Activated naive CD4-positive, alpha-beta T cell treated with anti-CD3 and anti-CD28 coated beads, Interleukin-2, amount 10 ng/mL, durations not matched to agents 7 days and 5 days (primary cell): ENCODE results near the gene PMCH.
"Not testable (repeated sequence)": the region's sequence is repeated elsewhere in the genome, so short reads cannot be mapped to it uniquely, and the experiment has no call there.

Source experiments
- CTCF ChIA-PET: fragments of 350-600 bp; sonication (Branson Sonifier 250); formaldehyde crosslinking; loops from one replicate; lab custom pipeline; 2021; ENCODE audit warnings: antibody characterized with exemption; lab: Charles Lee
- DNase-seq: peaks from one replicate; pipeline ENCODE4 v3.0.0-alpha.2; 2020
- H3K27ac Mint-ChIP-seq: one replicate; pipeline ENCODE4 v1.8.0; 2021; ENCODE audit warnings: mild to moderate bottlenecking, moderate library complexity, mixed read lengths
- H3K27me3 Mint-ChIP-seq: one replicate; pipeline ENCODE4 v1.8.0; 2021; ENCODE audit warnings: mild to moderate bottlenecking, mixed read lengths
- H3K36me3 Mint-ChIP-seq: one replicate; pipeline ENCODE4 v1.8.0; 2021; ENCODE audit warnings: mixed read lengths
- H3K4me1 Mint-ChIP-seq: one replicate; pipeline ENCODE4 v1.8.0; 2021; ENCODE audit warnings: mixed read lengths
- H3K4me3 Mint-ChIP-seq: one replicate; pipeline ENCODE4 v1.8.0; 2021; ENCODE audit warnings: mild to moderate bottlenecking, moderate library complexity, mixed read lengths
- H3K9me3 Mint-ChIP-seq: one replicate; pipeline ENCODE4 v1.8.0; 2021; ENCODE audit warnings: mixed read lengths

PMCH gene

GRCh38 chr12:102172436-102172835 is 25.2 kb downstream of the PMCH start:
- Mint-ChIP-seq H3K36me3 (peaks cover 16% of the 10 kb centered on the region), H3K4me3 (no peak overlapping the region), H3K27me3 (no peaks in the 10 kb centered on the region), H3K9me3 (no peaks in the 10 kb centered on the region), H3K27ac (no peak overlapping the region), H3K4me1 (peaks cover 6% of the 10 kb centered on the region)
- DNase-seq = no peak
- CTCF ChIA-PET = no interaction called here

- Mint-ChIP-seq H3K27ac (no peak overlapping the region), H3K27me3 (no peaks in the 10 kb centered on the region), H3K9me3 (no peaks in the 10 kb centered on the region), H3K4me3 (no peak overlapping the region), H3K36me3 (peaks cover 19% of the 10 kb centered on the region), H3K4me1 (peaks cover 8% of the 10 kb centered on the region)
- CTCF ChIA-PET = no interaction called here
- no peak for DNase-seq
These were observed 25.7 kb downstream of the PMCH start for GRCh38 chr12:102171951-102172350.

GRCh38 chr12:102169922-102170621 is 27.6 kb downstream of the PMCH start:
- Mint-ChIP-seq H3K9me3 (no peaks in the 10 kb centered on the region), H3K27ac (no peak overlapping the region), H3K4me1 (peaks cover 8% of the 10 kb centered on the region), H3K4me3 (no peak overlapping the region), H3K36me3 (peaks cover 22% of the 10 kb centered on the region), H3K27me3 (no peaks in the 10 kb centered on the region)
- CTCF ChIA-PET = interaction anchor here (0.7 to 2.1 kb wide), 13 partner anchors 11 to 598 kb away, joined by 3 to 14 read pairs (median 3); no protein-coding TSS in a partner anchor
- no peak for DNase-seq

GRCh38 chr12:102167821-102168604 is 29.6 kb downstream of the PMCH start:
- Mint-ChIP-seq H3K4me3 (no peak overlapping the region), H3K27ac (no peak overlapping the region), H3K36me3 (peaks cover 27% of the 10 kb centered on the region), H3K27me3 (no peaks in the 10 kb centered on the region), H3K9me3 (no peaks in the 10 kb centered on the region), H3K4me1 (peaks cover 8% of the 10 kb centered on the region)
- CTCF ChIA-PET = interaction anchor here (1.0 to 1.6 kb wide), 3 partner anchors 10 to 228 kb away, joined by 3 to 4 read pairs (median 3); no protein-coding TSS in a partner anchor
- DNase-seq = no peak

GRCh38 chr12:102163383-102163782 is 34.2 kb downstream of the PMCH start:
- peaks cover 21% of the 10 kb centered on the region for H3K36me3 Mint-ChIP-seq
- no peaks in the 10 kb centered on the region for H3K9me3 Mint-ChIP-seq
- no peak overlapping the region for H3K27ac Mint-ChIP-seq
- no peaks in the 10 kb centered on the region for H3K27me3 Mint-ChIP-seq
- CTCF ChIA-PET = no interaction called here
- peaks cover 8% of the 10 kb centered on the region for H3K4me1 Mint-ChIP-seq
- DNase-seq = no peak
- H3K4me3 Mint-ChIP-seq = no peak overlapping the region

GRCh38 chr12:102155206-102155605 is 42.4 kb downstream of the PMCH start:
- H3K36me3 Mint-ChIP-seq = peaks cover 25% of the 10 kb centered on the region
- not testable (repeated sequence) for H3K9me3 Mint-ChIP-seq, DNase-seq, H3K27me3 Mint-ChIP-seq, H3K27ac Mint-ChIP-seq, H3K4me3 Mint-ChIP-seq, H3K4me1 Mint-ChIP-seq
- CTCF ChIA-PET = interaction anchor here (0.7 kb wide), 1 partner anchor 347 kb away, joined by 4 read pairs; no protein-coding TSS in a partner anchor

- CTCF ChIA-PET, DNase-seq, H3K9me3 Mint-ChIP-seq, H3K27me3 Mint-ChIP-seq, H3K27ac Mint-ChIP-seq, H3K4me3 Mint-ChIP-seq: not testable (repeated sequence)
- Mint-ChIP-seq H3K36me3 (peaks cover 38% of the 10 kb centered on the region), H3K4me1 (peaks cover 14% of the 10 kb centered on the region)
These were observed 50.5 kb downstream of the PMCH start for GRCh38 chr12:102147062-102147587.
